ENCODE data around the gene DACH1.

The DACH1 gene

GRCh38 chr13:71702253-71702652 lies 164.8 kb downstream of the DACH1 start:
- no peak for DNase-seq (ENCODE audit: low spot score)

- no peak for DNase-seq (ENCODE audit: low spot score)
Measured at GRCh38 chr13:71701741-71702140, 165.3 kb downstream of the DACH1 start.

GRCh38 chr13:71699342-71699741 lies 167.7 kb downstream of the DACH1 start:
- no peak for DNase-seq (ENCODE audit: low spot score)

DNA sequence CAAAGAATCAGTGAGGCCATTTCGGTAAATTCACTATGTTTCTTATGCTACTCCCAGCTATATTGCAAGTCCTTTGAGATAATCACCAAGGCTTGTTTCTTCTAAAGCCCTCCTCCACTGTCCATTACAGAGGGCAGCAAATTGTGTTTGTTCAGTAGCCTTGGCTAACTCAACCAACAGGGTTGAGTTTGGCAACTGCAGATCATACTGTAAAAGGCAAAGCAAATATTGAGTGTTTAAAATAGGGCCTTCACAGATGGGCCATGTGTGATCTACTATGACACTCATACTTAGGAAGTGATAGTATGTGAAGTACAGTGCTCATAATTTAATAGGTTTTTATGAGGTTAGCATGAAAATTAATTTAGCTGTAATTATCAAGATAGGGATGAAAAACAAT lies 171.3 kb downstream of the DACH1 start:
- DNase-seq (ENCODE audit: low spot score), result no peak

DNA sequence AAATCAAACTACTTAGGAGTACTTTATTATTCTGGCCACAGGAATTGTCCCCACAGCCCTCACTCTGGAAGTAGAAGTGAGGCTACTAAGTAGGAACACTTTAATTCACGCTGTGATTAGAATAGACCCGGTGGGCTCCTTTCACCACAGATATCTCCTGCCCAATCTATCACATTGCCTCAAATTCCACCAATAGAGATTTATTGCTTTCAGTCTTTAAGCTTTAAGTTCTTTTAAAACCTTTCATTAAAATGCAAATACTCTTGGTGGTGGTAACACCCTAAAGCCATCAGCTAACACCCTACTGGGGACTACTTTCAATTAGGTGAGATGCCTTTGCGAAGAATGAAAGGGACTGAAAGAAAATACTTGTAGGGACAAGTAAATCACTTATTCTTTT lies 181.9 kb downstream of the DACH1 start:
- DNase-seq (ENCODE audit: low spot score), result no peak

- no peak for DNase-seq (ENCODE audit: low spot score)
Measured at GRCh38 chr13:71681901-71682613, 184.9 kb downstream of the DACH1 start.

DNA sequence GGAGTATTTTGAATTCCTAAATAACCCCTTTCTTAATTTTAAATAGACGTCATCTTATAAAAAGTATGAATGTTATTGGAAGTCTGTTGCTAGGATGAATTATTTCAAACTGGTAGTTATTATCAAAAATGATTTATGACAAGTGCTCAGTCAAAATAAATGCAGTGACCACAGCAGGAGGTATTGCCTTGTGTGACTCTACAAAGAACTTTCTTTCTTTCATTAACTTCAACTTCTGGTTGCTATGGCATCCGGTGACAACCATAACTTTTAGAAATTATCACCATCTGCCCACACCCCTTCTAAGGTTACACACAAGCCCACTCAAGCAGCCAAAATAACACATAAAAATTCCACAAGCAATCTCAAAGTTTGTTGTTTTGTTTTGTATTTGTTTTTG lies 189.9 kb downstream of the DACH1 start:
- DNase-seq (ENCODE audit: low spot score), result no peak

DNA sequence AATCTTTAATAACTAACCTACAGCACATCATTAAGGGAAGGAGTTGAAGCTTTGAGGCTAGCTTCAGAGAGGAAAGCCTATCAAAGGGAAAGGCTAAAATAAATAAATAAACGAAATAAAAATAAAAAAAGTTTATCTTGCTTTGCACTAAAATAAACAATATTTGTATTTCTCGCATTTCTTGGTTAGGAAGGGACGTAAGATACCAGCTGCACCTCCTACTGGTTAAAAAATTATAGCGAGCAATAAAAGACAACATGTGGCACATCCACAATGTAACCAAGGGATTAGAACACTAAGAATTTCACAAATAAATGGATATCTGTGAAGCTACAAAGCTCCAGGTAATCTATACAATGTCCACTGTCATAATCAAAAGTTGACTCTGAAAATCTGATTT lies 194.5 kb downstream of the DACH1 start:
- peak; percentile 1 for DNase-seq (ENCODE audit: low spot score)

DNA sequence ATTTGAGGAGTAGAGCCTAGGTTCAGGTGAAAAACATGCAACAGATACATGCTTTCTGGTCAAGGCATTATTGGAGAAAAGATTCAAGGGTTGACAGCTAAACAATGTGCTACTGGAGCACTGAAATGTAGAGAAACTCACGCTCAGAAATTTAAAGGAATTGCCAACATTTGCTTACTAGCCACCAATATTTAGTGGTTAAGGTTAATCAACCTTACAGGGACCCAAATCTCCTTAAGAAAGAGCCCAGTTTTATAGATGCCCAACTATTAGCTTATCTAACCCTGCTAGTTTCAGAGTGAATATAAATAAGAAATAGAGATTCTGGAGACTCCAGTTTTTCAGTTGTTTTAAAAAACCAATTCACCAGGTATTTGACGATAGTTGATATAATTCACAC lies 203.6 kb downstream of the DACH1 start:
- DNase-seq (ENCODE audit: low spot score), result no peak

DNA sequence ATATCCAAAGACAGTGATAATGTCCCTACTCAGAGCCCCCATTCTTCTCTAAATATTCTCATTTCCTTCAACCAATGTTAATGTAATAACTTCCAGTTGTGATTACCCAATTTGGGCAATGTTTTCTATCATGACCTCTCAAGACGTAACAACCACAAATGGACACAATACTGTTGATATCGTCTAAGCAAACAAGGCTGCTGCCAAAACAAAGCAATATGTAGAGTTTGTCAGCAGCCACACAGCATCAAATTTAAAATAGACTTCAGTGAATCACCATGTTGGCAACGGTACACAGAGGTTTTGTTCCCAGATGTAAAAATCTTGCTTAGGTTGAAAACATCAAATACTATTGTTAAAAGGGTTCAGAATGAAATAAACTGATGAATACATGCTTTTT lies 205.1 kb downstream of the DACH1 start:
- DNase-seq (ENCODE audit: low spot score), result no peak

GRCh38 chr13:71659404-71659803 lies 207.6 kb downstream of the DACH1 start:
- no peak for DNase-seq (ENCODE audit: low spot score)

- DNase-seq (ENCODE audit: low spot score), result no peak
Measured at GRCh38 chr13:71645467-71645866, 221.5 kb downstream of the DACH1 start.

DNA sequence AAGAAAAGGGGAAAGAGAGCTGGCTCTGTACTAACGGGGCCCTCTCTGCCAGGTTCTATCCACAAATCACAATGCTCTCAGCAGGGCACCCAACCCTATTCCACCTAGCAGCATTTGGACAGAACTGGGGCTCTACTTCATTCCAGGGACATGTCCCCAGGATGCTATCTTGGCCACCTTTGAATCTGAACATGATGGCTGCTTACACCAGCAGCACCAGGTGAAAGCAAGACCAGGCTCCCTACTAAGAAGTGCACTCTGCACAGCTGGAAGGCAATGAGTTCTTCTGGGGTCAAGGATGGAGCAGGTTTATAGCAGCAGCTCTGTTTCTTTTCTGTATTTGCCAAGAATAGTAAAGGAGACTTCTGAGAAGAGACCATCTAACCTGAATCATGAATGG lies 222.4 kb downstream of the DACH1 start:
- DNase-seq (ENCODE audit: low spot score), result no peak

- no peak for DNase-seq (ENCODE audit: low spot score)
Measured at GRCh38 chr13:71643448-71643860, 223.6 kb downstream of the DACH1 start.

DNA sequence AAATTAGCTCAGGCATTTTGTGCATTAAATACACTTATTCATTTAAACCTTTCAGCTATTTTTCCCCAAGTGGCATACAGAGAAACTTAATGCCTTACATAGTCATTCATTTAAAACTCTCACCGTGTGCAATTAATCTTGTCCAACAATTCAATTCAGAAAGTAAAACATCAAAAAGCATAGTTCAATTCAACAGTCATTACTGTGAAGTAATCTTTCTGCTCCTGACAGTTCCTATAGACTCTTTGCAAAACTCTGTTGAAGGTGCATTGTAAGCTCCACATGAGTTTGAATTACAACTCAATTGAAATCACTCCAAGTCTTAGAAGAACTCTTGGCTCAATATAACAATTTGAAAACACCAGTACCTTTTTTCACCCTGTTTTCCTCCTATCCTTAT lies 228.3 kb downstream of the DACH1 start:
- DNase-seq (ENCODE audit: low spot score), result no peak

GRCh38 chr13:71634602-71635443 lies 232.2 kb downstream of the DACH1 start:
- no peak for DNase-seq (ENCODE audit: low spot score)

- DNase-seq (ENCODE audit: low spot score), result no peak
Measured at GRCh38 chr13:71634182-71634581, 232.8 kb downstream of the DACH1 start.

DNA sequence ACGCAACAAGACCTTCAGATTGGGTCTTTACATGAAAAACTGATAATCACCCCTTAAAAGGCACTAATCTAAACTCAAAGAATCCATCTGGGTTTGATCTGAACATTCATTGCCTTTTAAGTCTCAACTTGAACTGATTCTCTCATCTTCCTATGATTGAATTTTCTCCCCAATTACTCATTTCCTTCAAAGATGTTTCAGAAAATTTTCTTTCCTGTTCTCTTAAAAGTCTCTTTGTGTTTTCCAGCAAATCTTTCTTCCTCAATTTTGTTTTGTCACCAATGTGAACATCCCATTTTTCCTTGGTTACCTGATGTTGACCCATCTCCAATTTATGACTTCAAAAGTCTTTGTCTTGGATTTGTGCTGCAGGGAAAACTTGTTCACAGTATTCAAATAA lies 234.3 kb downstream of the DACH1 start:
- DNase-seq (ENCODE audit: low spot score), result no peak

DNA sequence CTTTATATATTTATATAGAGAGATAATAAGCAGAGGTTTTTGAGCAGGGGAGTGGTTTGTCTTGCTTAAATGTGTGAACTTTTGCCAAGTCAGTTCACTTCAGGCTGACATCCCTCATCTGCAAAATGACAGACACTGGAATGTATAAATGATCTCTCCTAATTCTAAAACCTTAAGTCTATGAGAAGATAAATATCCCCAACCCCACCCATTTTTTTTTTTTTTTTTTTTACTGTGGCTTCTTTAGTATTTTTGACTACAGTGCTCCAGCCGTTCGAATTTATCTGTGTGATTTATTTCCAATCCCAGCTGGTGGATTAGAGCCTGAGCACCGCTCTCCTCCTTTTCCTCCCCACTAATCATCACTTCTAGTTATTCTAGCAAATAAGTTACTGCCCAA lies 234.8 kb downstream of the DACH1 start:
- no peak for DNase-seq (ENCODE audit: low spot score)

DNA sequence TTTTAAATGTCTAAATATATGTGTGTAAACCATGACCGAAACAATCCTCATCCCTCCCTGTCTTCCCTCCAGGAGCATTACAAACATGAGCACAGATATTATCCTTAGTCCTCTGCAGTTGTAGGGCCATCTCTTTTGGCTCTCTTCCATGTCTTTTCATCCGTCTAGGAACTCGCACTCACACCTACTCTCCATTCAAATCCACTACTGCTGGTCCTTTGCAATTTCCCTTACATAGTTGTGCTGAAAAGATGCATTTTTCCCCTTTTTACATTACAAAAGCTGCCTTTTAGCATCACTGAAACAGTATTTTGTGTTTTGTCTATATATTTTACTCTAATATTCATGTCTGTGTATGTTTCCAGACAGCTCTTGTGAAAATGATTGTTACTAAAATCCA lies 237.8 kb downstream of the DACH1 start:
- no peak for DNase-seq (ENCODE audit: low spot score)

GRCh38 chr13:71626421-71627117 lies 240.4 kb downstream of the DACH1 start:
- DNase-seq (ENCODE audit: low spot score), result no peak

- DNase-seq (ENCODE audit: low spot score), result no peak
Measured at GRCh38 chr13:71625694-71626093, 241.3 kb downstream of the DACH1 start.

Data from hepatic stellate cell (primary cell).